ENCODE measurements around the gene CAMTA1.

GRCh38 chr1:7520496-7520895, 735.2 kb downstream of the CAMTA1 start:
- TF ChIP-seq CTCF (IDR thresholded peaks at IDR 0.05) (no peak), POLR2AphosphoS5 (IDR thresholded peaks at IDR 0.05; ENCODE audit: low read depth, low read length) (no peak), REST (IDR thresholded peaks at IDR 0.05; ENCODE audit: insufficient read depth in 1 of 2, low read depth in 2 of 2, low read length in 1 of 2) (no peak)
